Forelimb muscle (tissue), 1 donor: ENCODE data around the gene NES. TPM values are rescaled to one million over a fixed set of nuclear protein-coding genes. Genes with fewer than 3 reads are reported as not detected.

Experiments used
- DNase-seq: peaks from one replicate; pipeline ENCODE4 v3.0.0-alpha.2; 2013; ENCODE audit warnings: low read depth
- polyA plus RNA-seq: library from polyadenylated mRNA; unstranded; fragments of 120-200 nt; gene quantifications from one replicate; pipeline ENCODE4 v1.2.1, GENCODE V29; 2013; ENCODE audit not compliant: insufficient read length

Gene NES
- polyA plus RNA-seq, 1 donor = 945 TPM

DNA sequence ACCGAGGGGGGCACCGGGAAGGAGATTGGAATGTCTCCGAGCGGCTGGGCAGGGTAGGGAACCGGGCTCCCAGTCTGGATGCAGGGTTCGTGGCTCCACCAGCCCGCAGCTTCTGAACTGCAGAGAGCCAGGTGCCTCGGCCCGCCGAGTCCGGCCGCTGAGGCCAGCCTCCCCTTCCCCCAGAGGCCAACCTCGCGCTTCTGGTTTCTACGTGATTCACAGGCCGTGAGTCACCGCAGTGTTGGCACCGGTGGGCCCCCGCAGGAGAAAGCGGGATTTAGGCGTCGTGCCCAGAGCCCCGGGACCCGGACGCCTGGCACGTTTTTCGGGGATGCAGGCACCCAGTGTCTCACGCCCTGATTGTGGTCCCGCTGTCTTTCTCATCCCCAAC is 27.7 kb upstream of the NES start:
- DNase-seq = no peak

DNA sequence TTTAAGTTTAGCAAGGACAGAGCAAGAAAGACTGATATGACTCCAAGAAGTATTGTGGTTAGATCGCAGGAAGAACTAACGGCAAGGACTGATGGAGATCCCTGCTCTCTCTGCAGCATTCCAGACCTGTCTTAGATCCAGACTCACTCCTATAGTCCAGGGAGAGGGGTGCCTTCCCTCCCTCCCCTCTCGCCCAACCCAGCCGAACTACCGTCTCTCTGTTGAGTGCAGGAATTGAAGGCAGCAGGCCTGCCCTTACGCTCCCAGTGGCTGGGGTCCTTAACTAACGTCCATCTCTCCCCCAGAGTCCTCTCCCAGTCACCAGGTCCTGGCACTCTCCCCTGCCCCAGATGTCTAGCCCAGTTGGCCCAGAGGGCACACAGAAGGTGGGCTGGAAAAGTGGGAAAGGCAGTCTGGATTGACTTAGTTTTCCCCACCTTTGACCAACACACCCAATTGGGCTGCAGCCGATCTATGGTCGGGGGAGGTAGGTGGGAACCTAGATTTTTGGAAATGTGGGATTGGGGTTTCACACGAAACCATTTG is 27.0 kb upstream of the NES start:
- no peak for DNase-seq

DNA sequence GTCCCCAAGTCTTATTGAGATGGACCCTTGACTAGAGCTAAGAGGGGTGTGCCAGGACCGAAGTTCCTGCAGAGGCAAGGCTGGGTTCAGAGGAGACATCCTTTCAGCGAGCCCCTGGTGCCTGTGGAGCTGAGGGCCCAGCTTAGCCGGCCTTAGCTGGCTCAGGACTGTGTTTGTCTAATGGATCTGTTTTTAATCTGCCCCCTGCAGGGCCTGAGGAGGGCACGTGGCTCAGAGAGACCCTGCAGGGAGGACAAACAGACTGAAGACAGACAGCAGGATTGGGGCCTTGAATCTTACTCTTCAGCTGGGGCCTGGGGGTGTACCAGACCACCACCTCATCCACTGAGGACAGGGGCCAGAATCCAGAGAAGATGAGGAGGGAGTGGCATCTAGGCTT is 26.5 kb upstream of the NES start:
- no peak for DNase-seq

DNA sequence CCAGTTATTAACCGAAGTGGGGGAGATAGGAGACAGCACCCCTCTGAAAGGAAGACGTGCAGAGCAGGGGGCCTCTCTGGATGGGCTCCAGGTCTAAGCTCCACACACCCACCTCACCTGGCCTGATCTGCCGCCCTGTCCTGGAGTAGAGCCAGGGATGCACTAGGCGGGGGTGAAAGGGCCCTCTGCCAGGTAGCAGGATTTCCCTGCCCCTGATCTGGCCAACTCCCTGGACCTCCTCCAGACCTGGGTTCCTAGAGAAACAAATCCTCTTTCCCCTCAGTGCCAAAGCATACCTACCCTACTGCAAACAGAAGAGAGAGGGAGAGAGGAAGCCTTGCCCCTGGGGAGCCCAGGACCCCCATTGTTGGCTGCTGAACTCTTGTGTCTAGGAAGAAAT is 26.1 kb upstream of the NES start:
- no peak for DNase-seq

- no peak for DNase-seq
Observed at GRCh38 chr1:156700736-156701531, 23.7 kb upstream of the NES start.

GRCh38 chr1:156698995-156699394 is 21.8 kb upstream of the NES start:
- DNase-seq = no peak

GRCh38 chr1:156697481-156697880 is 20.3 kb upstream of the NES start:
- DNase-seq = no peak

DNA sequence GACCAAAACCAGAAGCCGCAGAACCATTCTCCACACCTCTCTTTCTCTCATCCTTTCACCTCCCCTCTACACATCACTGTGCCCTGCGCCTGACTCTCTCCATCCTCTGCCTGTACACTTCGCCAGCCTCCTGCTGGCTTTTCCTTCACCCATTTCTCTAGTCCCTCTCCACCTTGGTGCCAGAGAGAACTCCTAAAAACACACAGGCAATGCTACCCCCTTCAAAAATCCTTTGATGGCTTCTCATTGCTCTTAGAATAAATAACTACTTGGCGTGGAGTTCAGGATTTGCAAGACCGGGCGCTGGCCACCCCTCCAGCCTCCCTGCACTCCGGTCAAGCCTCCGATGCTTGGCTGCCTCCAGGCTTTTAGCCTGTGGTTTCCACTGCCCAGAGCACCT is 19.5 kb upstream of the NES start:
- no peak for DNase-seq

- DNase-seq = no peak
Observed at GRCh38 chr1:156694690-156694962, 17.4 kb upstream of the NES start.

DNA sequence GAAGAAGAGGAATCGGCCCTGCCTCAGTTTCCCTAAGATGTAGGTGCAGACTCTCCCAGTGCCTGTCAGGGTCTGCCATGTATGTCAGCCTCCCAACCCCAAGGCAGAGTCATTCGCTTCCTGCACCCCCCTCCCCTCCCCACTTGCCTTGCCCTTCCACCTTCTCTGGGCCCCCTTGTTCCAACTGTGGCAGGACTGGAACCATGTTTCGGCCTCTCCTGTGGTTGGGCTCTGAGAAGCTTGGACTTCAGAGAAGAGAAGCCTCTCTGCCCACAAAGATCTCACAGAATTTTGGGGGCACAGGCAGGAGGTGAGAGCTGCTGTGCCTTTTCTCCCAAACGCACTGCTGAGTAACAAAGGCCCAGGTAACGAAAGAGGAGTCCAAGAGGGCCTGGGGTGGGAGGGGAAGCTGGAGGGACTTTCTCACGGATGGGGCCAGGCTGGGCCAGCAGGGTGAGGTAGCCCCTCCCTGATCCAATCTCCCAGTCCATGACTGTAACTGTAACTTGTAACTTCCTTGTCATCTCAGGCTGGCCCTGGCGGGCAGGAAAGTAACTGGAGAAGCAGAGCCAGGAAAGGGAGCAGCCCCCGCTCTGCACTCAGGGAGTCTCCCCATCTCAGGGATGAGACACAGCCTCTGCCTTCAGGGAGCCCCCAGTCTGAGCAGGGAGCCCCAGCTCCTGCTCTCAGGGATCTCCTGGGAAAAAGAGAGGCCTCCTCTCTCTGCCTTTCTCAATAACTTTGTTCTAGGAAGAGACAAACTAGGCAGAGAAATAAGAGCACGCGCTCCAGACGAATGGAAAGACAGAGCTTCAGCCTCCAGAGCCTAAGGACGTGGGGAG is 16.9 kb upstream of the NES start:
- no peak for DNase-seq

GRCh38 chr1:156692925-156693847 is 16.0 kb upstream of the NES start:
- DNase-seq = no peak

- DNase-seq = no peak
Observed at GRCh38 chr1:156692441-156692924, 15.3 kb upstream of the NES start.

GRCh38 chr1:156691665-156692440 is 14.6 kb upstream of the NES start:
- DNase-seq = no peak

DNA sequence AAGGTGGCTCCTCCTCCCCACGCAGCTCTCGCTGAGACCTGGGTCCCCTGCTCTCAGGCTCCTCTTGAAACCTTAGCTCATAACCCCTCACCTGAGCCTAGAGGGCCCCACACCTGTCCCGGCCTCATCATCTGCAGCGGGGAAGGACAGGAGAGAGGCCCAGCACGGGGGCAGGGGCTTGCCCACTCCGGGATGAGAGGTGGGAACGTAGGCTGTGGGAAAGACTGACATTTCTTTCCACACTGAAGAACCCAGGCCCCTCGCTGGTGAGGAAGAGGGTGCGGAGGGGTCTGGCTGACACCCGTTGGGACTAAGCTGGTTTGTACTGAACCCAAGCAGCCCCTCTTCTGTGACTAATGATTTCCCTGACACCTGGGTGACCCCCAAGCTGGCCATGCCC is 14.0 kb upstream of the NES start:
- DNase-seq = no peak

DNA sequence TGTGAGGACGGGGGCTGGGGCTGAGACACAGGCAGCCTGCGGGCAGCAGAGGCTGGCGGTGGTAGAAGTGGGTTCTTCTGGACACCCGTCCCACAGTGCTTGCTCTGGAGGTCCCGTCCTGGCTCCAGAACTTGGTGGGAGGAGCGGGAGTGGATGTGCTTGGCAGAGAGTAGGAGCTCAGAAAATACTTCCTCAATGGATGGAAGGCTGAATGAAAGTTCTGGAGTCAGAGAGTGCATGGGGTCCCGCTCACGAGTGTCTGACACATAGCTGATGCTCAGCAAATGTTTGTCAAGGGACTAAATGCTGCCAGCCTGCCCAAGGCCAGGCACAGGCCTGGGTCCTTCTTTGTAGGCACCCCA is 13.4 kb upstream of the NES start:
- no peak for DNase-seq

GRCh38 chr1:156689953-156690674 is 12.9 kb upstream of the NES start:
- DNase-seq = no peak

DNA sequence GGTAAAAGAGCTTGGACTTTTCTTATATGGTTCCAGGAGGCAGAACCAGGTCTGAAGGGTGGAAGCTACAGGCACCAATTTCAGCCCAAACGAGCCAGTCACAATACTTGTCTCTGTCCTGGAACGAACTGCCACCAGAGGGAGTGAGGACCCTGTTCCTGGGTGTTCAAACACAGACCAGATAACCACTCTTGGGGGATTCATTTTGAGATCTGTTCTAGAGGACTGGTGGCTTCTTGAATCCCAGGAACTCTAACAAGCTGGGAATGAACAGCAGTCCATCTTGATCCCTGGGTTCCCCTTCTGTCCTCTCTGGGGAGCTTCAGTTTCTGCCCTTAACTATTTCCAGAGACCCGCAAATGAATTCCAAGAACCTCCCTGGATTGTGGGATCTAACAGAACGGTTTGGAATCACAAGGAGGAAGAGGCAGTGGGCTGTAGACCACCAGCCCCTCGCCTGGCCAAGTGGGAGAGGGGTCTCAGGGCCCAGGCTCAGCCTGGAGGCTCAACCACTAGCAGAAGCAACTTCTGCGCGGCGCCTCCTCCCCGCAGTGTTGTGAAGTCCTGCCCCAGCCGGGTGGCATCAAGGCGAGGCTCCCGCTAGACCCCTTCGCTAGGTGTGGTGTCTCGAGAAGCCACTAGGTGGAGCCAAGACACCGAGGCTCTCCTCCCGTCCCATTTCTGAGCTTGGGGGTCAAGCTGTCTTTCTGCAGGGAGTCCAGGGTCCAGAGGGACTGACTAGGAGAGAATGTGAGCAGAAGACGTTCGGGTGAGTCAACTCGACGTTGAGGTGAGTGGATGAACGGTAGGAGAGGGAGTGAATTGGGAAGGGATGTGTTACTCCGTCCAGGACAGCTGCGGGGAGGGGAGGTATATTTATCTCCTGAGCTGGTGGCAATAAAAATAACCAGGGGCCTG is 12.1 kb upstream of the NES start:
- no peak for DNase-seq

- no peak for DNase-seq
Observed at GRCh38 chr1:156684227-156684782, 7.1 kb upstream of the NES start.
